RWPE1 (cell line): ENCODE measurements around the gene GRAMD1A.

ENCODE experiments used
- CTCF ChIA-PET: fragments of 350-600 bp; sonication (Branson Sonifier 250); formaldehyde crosslinking; extraction: SDS; loops from one replicate; lab custom pipeline; 2021; lab: Yijun Ruan, JAX
- POLR2A ChIA-PET: fragments of 400-600 bp; formaldehyde crosslinking; extraction: SDS; loops from one replicate; lab custom pipeline; 2020; ENCODE audit warnings: antibody characterized with exemption; ENCODE audit not compliant: low non-redundant PET; lab: Yijun Ruan, JAX
- DNase-seq: peaks from one replicate; pipeline ENCODE4 v3.0.0; 2012; ENCODE audit warnings: low spot score
- H3K27ac ChIP-seq: fragments of 450-650 bp; 2 replicates; pipeline ENCODE4 v1.5.1; 2017
- TF ChIP-seq, protein P1 (sequence below): fragments of 450-650 bp; conservative IDR thresholded peaks from 2 replicates; pipeline ENCODE4 v1.5.1; 2017; ENCODE audit warnings: low read depth, mild to moderate bottlenecking

Gene GRAMD1A

DNA sequence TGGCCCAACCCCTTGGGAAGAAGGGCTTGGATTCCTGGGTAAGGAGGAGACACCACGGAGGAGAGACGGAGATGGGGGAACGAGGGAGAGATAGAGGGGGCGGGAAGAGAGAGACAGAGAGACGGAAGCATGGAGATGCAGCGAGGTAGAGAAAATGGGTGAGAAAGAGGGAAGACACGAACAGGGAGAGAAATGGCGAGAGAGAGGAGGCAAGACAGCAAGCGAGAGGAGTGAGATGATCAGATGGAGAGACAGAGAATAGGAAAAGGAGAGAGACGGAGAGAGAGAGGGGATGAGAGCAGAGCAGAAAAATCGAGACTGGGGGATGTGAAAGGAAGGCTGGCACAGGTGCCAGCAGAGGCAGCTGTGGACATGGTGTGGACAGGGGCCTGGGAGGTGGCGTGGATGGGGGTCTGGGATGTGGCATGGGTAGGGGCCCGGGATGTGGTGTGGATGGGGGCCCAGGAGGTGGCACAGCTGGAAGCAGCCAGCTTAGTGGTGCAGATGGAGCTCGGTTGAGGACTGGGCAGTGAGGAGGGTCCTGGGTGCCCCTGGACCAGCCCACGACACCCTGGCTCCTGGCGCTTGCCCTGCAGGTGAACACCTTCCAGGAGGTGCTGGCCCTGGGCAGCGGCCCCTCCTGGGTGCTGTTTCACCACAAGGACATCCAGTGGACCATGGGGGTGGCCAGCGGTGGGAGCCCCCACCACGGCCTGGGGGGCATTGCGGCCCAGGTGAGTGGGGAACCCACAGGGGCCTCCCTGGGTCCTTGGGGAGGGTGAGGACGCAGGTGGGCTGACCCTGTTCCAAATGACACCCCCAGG lies 75.3 kb downstream of the GRAMD1A start:
- CTCF ChIA-PET: interaction anchor here (0.5 kb wide), 1 partner anchor 31 kb away, joined by 5 read pairs; no protein-coding TSS in a partner anchor
- H3K27ac ChIP-seq: no peak overlapping the region
- POLR2A ChIA-PET: no interaction called here
- TF ChIP-seq, protein P1, sequence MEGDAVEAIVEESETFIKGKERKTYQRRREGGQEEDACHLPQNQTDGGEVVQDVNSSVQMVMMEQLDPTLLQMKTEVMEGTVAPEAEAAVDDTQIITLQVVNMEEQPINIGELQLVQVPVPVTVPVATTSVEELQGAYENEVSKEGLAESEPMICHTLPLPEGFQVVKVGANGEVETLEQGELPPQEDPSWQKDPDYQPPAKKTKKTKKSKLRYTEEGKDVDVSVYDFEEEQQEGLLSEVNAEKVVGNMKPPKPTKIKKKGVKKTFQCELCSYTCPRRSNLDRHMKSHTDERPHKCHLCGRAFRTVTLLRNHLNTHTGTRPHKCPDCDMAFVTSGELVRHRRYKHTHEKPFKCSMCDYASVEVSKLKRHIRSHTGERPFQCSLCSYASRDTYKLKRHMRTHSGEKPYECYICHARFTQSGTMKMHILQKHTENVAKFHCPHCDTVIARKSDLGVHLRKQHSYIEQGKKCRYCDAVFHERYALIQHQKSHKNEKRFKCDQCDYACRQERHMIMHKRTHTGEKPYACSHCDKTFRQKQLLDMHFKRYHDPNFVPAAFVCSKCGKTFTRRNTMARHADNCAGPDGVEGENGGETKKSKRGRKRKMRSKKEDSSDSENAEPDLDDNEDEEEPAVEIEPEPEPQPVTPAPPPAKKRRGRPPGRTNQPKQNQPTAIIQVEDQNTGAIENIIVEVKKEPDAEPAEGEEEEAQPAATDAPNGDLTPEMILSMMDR: no peak
- no peak for DNase-seq

DNA sequence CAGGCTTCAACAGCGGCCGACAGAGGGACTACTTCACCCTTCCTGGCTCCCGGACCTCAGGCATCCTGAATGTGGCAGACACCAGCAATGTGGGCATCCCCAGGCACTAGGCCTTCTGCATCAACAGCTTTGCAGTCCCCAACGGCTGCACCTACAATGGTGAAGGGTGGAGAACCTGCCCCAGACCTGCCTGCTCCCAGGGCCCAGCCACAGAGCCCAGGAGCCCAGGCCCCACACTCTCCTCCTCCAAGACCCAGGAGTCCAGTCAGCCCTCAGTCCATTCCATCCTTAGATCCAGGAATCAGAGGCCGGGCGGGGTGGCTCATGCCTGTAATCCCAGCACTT lies 75.9 kb downstream of the GRAMD1A start:
- TF ChIP-seq, protein P1: no peak
- ChIA-PET CTCF (interaction anchor here (0.5 kb wide), 1 partner anchor 32 kb away, joined by 5 read pairs; no protein-coding TSS in a partner anchor), POLR2A (no interaction called here)
- no peak overlapping the region for H3K27ac ChIP-seq
- no peak for DNase-seq
